SK-N-SH (cell line): ENCODE data around the gene SOX10.

Source experiments
- CTCF ChIP-seq: fragments of 200-600 bp; sonication (generic); IDR thresholded peaks from 2 replicates; pipeline ENCODE4 v1.6.1; 2017; ENCODE audit warnings: antibody characterized with exemption, mild to moderate bottlenecking, moderate library complexity
- EZH2phosphoT487 ChIP-seq: fragments of 200-600 bp; sonication (generic); IDR thresholded peaks from 2 replicates; pipeline ENCODE4 v1.6.1; 2017; ENCODE audit warnings: low read depth, mixed run types, mild to moderate bottlenecking, antibody characterized with exemption, moderate library complexity, borderline replicate concordance
- NFIC ChIP-seq: IDR thresholded peaks from 2 replicates; pipeline ENCODE4 v1.4.0; 2012; ENCODE audit warnings: borderline replicate concordance
- NRF1 ChIP-seq: IDR thresholded peaks from 2 replicates; pipeline ENCODE4 v1.6.1; 2012; ENCODE audit warnings: low read depth, mild to moderate bottlenecking, low read length
- POLR2AphosphoS5 ChIP-seq: IDR thresholded peaks from 2 replicates; pipeline ENCODE4 v1.6.1; 2012; ENCODE audit warnings: low read depth, low read length
- RFX5 ChIP-seq: IDR thresholded peaks from 2 replicates; pipeline ENCODE4 v1.6.1; 2012; ENCODE audit warnings: mild to moderate bottlenecking, improper control_type of control experiment, low read length
- TF ChIP-seq, protein P1 (sequence below): IDR thresholded peaks from 2 replicates; pipeline ENCODE4; 2012

- TF ChIP-seq POLR2AphosphoS5 (no peak), CTCF (no peak), EZH2phosphoT487 (no peak), NFIC (no peak), RFX5 (no peak), NRF1 (no peak)
- TF ChIP-seq, protein P1, sequence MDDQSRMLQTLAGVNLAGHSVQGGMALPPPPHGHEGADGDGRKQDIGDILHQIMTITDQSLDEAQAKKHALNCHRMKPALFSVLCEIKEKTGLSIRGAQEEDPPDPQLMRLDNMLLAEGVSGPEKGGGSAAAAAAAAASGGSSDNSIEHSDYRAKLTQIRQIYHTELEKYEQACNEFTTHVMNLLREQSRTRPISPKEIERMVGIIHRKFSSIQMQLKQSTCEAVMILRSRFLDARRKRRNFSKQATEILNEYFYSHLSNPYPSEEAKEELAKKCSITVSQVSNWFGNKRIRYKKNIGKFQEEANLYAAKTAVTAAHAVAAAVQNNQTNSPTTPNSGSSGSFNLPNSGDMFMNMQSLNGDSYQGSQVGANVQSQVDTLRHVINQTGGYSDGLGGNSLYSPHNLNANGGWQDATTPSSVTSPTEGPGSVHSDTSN, result no peak
Measured at GRCh38 chr22:37970864-37971263, 13.5 kb downstream of the SOX10 start.
